Left cardiac atrium (tissue), 4 donors: ENCODE results near the gene TPSD1. TPM values are rescaled to one million over a fixed set of nuclear protein-coding genes. Genes with fewer than 3 reads are reported as not detected.
"Not testable (repeated sequence)": the region's sequence is repeated elsewhere in the genome, so short reads cannot be mapped to it uniquely, and the experiment has no call there.

Experiments
- ATAC-seq, 2 donors: fragments of 200-7000 bp; cut with Tn5 transposase; one replicate each; pipeline ENCODE4 v1.9.1; 2020; ENCODE audit warnings: mild to moderate bottlenecking in 2 of 2, moderate library complexity in 2 of 2
- DNase-seq: peaks from one replicate; pipeline ENCODE4 v3.0.0-alpha.2; 2020
- intact Hi-C, 2 donors: fragments of 100-400 bp; cut with DNase I; formaldehyde crosslinking; loops; one replicate each; pipeline versions ENCODE4 v1.14.1 to v1.15.1; 2022 to 2023
- total RNA-seq, 2 donors: library from RNA; stranded (reverse); fragmentation: NEBNext Ultra II Directional; extraction: Animal tissue kit (Norgen Biotek cat#: 25700); gene quantifications; one replicate each; pipeline ENCODE4 v1.2.1, GENCODE V29; 2021
- donor health status: DM: no; HTN: yes; CAD: no.
- donor health status: DM: no; HTN: yes; CAD: no; lungs with severe emphysema.
- donor health status: DM: yes; HTN: yes; CAD: no.
- donor health status: Dilated cardiomyopathy.

Gene TPSD1
- total RNA-seq, 2 donors from 2014 or later = 0.91 TPM; not detected in 1

DNA sequence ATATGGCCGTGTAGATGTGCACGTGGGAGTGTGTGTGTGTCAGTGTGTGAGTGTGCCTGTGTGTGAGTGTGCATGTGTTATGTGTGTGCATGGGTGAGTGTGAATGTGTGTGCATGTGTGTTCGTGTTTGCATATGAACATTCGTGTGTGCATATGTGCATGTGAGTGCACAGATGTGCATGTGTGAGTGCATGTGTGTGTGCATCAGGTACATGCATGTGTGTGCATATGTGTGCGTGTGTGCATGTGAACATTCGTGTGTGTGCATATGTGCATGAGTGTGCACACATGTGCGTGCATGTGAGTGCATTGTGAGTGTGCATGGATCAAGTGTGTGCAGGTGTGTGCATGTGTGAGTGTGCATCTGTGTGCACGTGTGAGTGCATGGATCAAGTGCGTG lies 17.9 kb upstream of the TPSD1 start:
- ATAC-seq (no peak), DNase-seq (peak; percentile 7)
- intact Hi-C loops = no loop called here

- DNase-seq (peak; percentile 0), ATAC-seq (peak in 1 of 2 donors; percentile 8)
- intact Hi-C loops = not testable (repeated sequence)
These were observed 17.0 kb upstream of the TPSD1 start for GRCh38 chr16:1238909-1239308.

- ATAC-seq, DNase-seq, intact Hi-C loops: not testable (repeated sequence)
These were observed 16.3 kb upstream of the TPSD1 start for GRCh38 chr16:1239575-1239974.

DNA sequence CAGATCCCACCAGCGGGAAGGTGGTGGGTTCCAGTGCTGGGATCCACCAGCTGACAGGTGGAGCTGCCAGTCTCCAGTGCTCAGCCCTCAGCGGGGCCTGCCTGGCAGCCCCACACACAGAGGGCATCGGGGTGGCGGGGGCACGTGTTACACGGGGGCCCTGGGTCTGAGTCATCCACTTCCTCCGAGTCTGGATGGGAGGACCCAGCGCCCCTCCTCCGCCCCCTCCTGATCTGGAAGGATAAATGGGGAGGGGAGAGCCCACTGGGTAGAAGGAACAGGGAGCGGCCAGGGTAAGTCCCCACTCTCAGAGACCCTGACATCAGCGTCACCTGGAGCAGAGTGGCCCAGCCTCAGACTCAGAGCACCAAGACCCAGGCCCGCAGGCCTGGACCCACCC lies 15.4 kb upstream of the TPSD1 start, which contains the start of gene TPSAB1:
TPSAB1 (plus strand) TSS at position 270 of the 400 bp plus-strand sequence. CDS start 234 bp downstream, outside the sequence.
- DNase-seq = peak; percentile 2
- ATAC-seq, intact Hi-C loops: not testable (repeated sequence)

GRCh38 chr16:1241081-1241480 lies 14.8 kb upstream of the TPSD1 start:
- intact Hi-C loops, ATAC-seq: not testable (repeated sequence)
- DNase-seq = peak; percentile 5

DNA sequence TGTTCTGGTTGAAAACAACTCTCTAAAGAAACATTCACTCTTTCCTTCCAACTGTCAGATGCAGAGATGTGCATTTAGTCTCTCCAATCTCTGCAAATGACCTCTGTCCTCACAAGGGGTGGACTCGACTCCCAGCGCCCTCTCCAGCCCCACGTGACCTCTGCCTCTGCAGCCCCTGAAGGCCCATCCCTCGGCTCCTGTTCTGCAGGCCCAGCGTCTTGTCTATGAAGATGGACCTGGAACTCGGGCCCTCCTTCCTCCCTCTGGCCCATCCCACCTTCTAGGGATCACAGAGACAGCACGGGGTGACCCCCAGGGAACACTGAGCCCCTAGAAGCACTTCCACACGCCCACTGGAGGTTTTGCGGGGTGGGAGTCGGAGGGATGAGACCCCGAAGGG lies 12.5 kb upstream of the TPSD1 start:
- ATAC-seq = not testable (repeated sequence)
- peak; percentile 3 for DNase-seq

DNA sequence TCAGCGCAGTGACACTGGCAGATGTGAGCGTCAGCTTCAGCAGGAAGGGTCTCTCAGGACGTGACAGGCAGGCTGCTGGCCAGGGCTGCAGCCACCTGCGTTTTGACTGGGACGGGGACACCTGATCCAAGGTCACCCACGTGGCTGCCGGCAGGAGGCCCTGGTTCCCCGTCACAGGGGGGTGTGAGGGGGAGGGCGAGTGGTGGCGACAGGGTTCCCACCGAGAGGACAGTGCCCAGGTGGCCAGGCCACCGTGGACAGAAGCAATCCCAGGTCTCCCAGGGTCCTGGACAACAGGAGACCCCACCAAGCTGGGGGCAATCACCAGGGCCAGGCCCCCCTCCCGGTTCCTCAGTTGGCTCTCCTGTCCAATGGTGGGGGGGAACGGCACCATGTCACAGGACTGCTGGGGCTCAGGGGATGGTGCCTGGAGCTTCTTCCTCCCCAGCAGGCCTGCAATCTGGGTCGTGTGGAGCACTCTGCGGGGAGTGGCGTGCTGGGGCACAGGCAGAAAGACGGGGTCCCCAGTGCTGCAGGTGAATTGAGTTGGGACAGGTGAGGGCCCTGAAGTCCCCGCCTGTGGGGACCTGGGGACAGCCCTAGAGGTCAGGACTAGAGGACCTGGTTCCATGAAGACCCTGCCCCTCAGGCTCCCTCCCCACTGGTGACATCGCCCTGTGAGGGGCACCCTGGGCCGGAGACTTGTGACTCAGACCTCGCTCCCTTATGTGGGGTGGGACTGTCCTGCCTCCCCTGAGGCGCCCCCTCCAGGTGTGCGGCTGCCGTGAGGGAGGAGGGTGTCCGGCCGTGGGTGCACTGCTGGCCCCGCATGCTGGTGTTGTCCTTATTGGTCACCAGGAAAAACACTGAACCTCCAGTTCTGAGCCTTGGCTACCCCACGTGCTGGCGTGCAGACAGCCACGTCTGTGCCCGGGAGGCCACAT lies 11.7 kb upstream of the TPSD1 start:
- DNase-seq = peak; percentile 17
- ATAC-seq, intact Hi-C loops: not testable (repeated sequence)

More for the DNA sequence above, 12.5 kb upstream of the TPSD1 start:
- intact Hi-C loops = not testable (repeated sequence)

- ATAC-seq = no peak
These were observed 11.0 kb upstream of the TPSD1 start for GRCh38 chr16:1244881-1245280.

GRCh38 chr16:1245452-1246020 lies 10.3 kb upstream of the TPSD1 start:
- ATAC-seq = no peak
- intact Hi-C loops = no loop called here
- peak; percentile 12 for DNase-seq

More at GRCh38 chr16:1244881-1245280, 11.0 kb upstream of the TPSD1 start:
- intact Hi-C loops = no loop called here
- peak; percentile 10 for DNase-seq

DNA sequence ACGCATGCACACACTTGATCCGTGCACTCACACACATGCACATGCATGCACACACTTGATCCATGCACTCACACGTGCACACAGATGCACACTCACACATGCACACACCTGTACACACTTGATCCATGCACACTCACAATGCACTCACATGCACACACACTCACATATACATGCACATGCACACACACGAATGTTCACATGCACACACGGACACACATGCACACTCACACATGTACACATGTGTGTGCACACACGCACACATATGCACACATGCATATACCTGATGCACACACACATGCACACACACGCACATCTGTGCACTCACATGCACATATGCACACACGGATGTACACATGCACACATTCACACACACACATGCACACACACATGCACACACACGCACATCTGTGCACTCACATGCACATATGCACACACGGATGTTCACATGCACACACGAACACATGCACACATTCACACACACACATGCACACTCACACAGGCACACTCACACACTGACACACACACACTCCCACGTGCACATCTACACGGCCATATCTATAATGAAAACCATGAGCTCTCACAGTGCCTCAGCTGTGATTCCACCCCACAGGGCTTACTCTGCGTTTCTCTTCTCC lies 7.8 kb upstream of the TPSD1 start:
- ATAC-seq, DNase-seq, intact Hi-C loops: not testable (repeated sequence)

GRCh38 chr16:1249031-1249755 lies 6.7 kb upstream of the TPSD1 start:
- DNase-seq, intact Hi-C loops: not testable (repeated sequence)
- ATAC-seq = peak; percentile 60 to 61

DNA sequence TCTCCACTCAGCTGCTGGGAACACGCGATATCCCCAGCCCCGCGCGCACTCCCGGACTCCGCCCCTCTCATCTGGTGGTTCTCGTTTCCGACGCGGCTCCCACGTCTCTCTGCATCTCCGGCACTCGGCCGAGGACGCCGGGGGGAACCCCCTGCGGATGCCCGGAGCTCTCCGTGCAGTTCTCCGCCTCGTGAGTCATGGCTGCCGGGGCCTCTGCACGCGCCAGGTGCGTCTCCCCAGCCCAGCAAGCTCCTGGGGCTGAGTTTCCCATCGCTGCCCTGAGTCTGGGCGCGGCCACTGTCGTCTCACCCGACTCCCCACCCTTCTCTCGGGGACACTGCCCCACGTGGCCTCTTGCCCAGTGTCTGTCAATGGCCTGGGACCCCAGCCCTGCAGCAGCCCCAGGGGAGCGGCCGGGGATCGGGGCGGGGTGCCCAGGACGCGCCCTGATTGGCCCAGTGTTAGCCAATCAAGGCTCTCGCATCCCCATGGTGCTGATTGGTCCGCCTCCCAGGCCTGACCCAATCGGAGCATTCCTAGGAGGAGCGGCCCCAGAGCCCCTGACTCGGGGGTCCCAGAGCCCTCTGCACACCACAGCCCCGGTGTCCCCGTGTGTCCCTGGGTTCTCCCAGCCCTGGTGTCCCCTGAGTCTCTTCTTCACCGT lies 2.0 kb upstream of the TPSD1 start:
- intact Hi-C loops, DNase-seq: not testable (repeated sequence)
- peak; percentile 50 to 61 for ATAC-seq

DNA sequence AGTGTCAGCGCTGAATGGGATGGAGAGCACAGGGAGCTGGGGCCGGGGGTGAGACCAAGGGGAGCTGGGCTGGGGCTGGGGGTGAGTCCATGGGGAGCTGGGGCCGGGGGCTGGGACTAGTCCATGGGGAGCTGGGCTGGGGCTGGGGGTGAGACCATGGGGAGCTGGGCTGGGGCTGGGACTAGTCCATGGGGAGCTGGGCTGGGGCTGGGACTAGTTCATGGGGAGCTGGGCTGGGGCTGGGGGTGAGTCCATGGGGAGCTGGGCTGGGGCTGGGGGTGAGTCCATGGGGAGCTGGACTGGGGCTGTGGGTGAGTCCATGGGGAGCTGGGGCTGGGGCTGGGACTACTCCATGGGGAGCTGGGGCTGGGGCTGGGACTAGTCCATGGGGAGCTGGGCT lies 1.0 kb upstream of the TPSD1 start:
- intact Hi-C loops, ATAC-seq: not testable (repeated sequence)
- DNase-seq = peak; percentile 4

- intact Hi-C loops, ATAC-seq, DNase-seq: not testable (repeated sequence)
These were observed 516 bp downstream of the TPSD1 start for GRCh38 chr16:1256296-1256873.

GRCh38 chr16:1256874-1257322 lies 1.0 kb downstream of the TPSD1 start:
- intact Hi-C loops = no loop called here
- DNase-seq (no peak), ATAC-seq (no peak)

GRCh38 chr16:1257561-1258224 lies 1.8 kb downstream of the TPSD1 start:
- ATAC-seq = no peak
- DNase-seq = no peak

GRCh38 chr16:1258225-1258600 lies 2.3 kb downstream of the TPSD1 start:
- ATAC-seq (no peak), DNase-seq (no peak)
- intact Hi-C loops = no loop called here

More at GRCh38 chr16:1257561-1258224, 1.8 kb downstream of the TPSD1 start:
- intact Hi-C loops = no loop called here
